ENCODE results near the gene SLC22A2. TPM values are rescaled to one million over a fixed set of nuclear protein-coding genes. Genes with fewer than 3 reads are reported as not detected.

SLC22A2 gene
- total RNA-seq, 1 donor from 2014 or later: not detected

GRCh38 chr6:160278311-160278710 is 19.7 kb upstream of the SLC22A2 start:
- intact Hi-C loops (cut with micrococcal nuclease): no loop called here

DNA sequence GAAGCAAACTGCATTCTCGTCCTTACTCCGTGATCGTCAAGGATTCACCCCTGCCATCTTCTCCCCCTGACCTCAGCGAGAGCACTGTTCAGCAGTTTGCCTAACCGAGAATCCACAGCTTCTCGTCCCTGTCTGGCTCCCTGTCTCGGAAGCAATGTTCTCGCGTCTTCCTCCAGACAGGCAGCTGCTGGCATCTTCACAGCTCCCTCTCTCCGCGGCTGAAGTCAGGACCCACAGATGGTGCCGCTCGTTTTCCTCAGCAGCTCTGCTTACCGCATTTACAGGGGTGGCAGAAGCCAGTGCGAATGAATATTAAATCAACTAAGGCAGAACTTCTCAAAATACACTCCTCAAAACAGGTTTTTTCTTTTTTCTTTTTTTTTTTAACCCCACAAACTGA is 18.9 kb upstream of the SLC22A2 start:
- intact Hi-C loops (cut with micrococcal nuclease): no loop called here
- no peak for DNase-seq
- no peak overlapping the region for H3K27ac ChIP-seq (replicated peaks)
- no peaks in the 10 kb centered on the region for H3K4me1 ChIP-seq
- H3K36me3 ChIP-seq: no peaks in the 10 kb centered on the region
- no peaks in the 10 kb centered on the region for H3K27me3 ChIP-seq (ENCODE audit: low read depth)
- TF ChIP-seq CTCF (IDR thresholded peaks at IDR 0.05; ENCODE audit: borderline replicate concordance): no peak
- H3K9me3 ChIP-seq (replicated peaks): peaks cover 8% of the 10 kb centered on the region
- H3K4me3 ChIP-seq: no peak overlapping the region

More at GRCh38 chr6:160278311-160278710, 19.7 kb upstream of the SLC22A2 start:
- no peaks in the 10 kb centered on the region for H3K36me3 ChIP-seq
- no peak overlapping the region for H3K27ac ChIP-seq (replicated peaks)
- no peaks in the 10 kb centered on the region for H3K4me1 ChIP-seq
- no peaks in the 10 kb centered on the region for H3K27me3 ChIP-seq (ENCODE audit: low read depth)
- peaks cover 8% of the 10 kb centered on the region for H3K9me3 ChIP-seq (replicated peaks)
- TF ChIP-seq CTCF (IDR thresholded peaks at IDR 0.05; ENCODE audit: borderline replicate concordance): no peak
- no peak for DNase-seq
- H3K4me3 ChIP-seq: no peak overlapping the region

DNA sequence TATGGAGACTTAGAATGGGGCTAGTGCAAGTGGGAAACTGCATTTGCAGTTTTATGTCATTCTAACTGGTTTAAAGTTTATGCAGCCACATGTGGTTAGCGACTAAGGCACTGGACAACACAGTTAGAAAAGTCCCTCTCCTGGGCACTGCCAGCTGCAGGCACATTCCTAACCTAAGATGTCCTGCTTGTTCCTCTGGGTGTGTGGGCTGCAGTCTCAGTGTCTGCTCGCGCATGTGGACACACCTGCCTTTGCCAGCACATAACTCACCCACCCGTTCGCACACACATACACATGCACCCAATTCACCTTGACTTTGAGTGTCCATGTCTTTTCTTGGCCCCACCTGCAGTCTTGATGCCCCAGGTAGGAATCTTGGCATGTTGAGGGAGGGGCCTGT is 18.5 kb upstream of the SLC22A2 start:
- Histone ChIP-seq H3K4me3 (no peak overlapping the region), H3K27ac (replicated peaks) (no peak overlapping the region), H3K9me3 (replicated peaks) (peaks cover 8% of the 10 kb centered on the region), H3K36me3 (no peaks in the 10 kb centered on the region), H3K27me3 (ENCODE audit: low read depth) (no peaks in the 10 kb centered on the region), H3K4me1 (no peaks in the 10 kb centered on the region)
- intact Hi-C loops (cut with micrococcal nuclease): no loop called here
- no peak for DNase-seq
- TF ChIP-seq CTCF (IDR thresholded peaks at IDR 0.05; ENCODE audit: borderline replicate concordance): no peak

DNA sequence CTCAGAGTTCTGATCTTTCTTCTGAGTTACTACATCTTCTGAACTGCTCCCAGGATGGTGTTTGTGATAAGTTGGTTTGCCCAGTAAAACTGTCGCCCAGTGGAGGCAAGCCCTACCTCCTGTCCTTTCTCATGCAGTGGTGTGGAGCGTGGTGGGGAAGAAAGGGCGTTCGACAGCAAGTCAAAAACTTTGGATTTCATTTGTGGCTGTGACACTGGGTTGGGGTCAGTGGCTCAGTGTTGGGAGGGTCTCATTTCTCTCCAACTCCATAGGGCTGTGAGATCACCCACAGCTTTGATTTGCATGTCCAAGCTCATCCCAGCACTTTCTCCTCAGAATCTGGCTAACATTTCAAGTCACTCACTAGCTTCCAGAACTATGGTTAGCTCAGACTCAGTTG is 17.5 kb upstream of the SLC22A2 start:
- DNase-seq: no peak
- Histone ChIP-seq H3K9me3 (replicated peaks) (peaks cover 8% of the 10 kb centered on the region), H3K4me1 (no peaks in the 10 kb centered on the region), H3K36me3 (no peaks in the 10 kb centered on the region), H3K27me3 (ENCODE audit: low read depth) (no peaks in the 10 kb centered on the region), H3K4me3 (no peak overlapping the region), H3K27ac (replicated peaks) (no peak overlapping the region)
- no peak for TF ChIP-seq CTCF (IDR thresholded peaks at IDR 0.05; ENCODE audit: borderline replicate concordance)
- intact Hi-C loops (cut with micrococcal nuclease): no loop called here

DNA sequence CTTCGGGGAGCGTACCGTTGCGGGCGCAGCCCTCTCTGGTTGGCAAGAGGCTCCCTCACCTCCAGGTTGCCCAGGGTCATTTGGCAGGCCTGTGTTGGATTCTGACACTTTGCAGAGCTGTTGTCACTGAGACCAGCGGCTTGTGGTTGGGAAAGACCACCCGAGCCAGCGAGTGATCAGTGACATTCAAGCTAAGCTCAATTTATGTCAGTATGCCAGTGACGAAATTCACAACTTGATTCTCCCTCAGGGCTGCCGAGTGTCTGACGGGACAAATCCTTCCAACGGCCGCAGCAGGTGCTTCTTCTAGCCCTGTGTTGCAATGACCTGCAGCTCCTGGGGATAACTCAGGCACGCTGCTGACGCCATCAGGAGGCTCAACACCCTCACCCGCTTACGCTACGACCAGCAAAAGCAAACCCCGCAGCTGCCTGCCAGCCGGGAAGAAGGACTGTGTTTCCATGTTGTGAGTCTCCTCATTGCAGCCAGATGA is 16.9 kb upstream of the SLC22A2 start:
- no peak for DNase-seq
- intact Hi-C loops (cut with micrococcal nuclease): no loop called here

More for the DNA sequence above, 16.9 kb upstream of the SLC22A2 start:
- H3K36me3 ChIP-seq: no peaks in the 10 kb centered on the region
- no peak overlapping the region for H3K4me3 ChIP-seq
- peaks cover 8% of the 10 kb centered on the region for H3K9me3 ChIP-seq (replicated peaks)
- no peak for TF ChIP-seq CTCF (IDR thresholded peaks at IDR 0.05; ENCODE audit: borderline replicate concordance)
- no peak overlapping the region for H3K27ac ChIP-seq (replicated peaks)
- no peaks in the 10 kb centered on the region for H3K4me1 ChIP-seq
- no peaks in the 10 kb centered on the region for H3K27me3 ChIP-seq (ENCODE audit: low read depth)
